HepG2 (cell line): ENCODE data around the gene WNT5B. TPM values are rescaled to one million over a fixed set of nuclear protein-coding genes. Genes with fewer than 3 reads are reported as not detected.

Source experiments
- ARID2 ChIP-seq: sonication (generic); formaldehyde crosslinking; IDR thresholded peaks from 2 replicates; pipeline ENCODE4 v1.8.1; 2022; ENCODE audit warnings: mild to moderate bottlenecking, missing genetic modification reagents, borderline replicate concordance
- ATF7 ChIP-seq, 2 experiments: fragments of 450-650 bp in 1 of 2; sonication (generic) in 1 of 2; formaldehyde crosslinking in 1 of 2; IDR thresholded peaks; 2 replicates each; pipeline versions ENCODE4 v1.4.0 to v1.6.1; 2016 to 2020; ENCODE audit warnings: antibody characterized with exemption in 1 of 2, mild to moderate bottlenecking in 1 of 2, missing genetic modification reagents in 1 of 2
- CCDC6 ChIP-seq: sonication (generic); formaldehyde crosslinking; IDR thresholded peaks from 2 replicates; pipeline ENCODE4 v1.8.1; 2022; ENCODE audit warnings: mild to moderate bottlenecking, missing genetic modification reagents, moderate library complexity
- DNMT1 ChIP-seq: sonication (generic); formaldehyde crosslinking; IDR thresholded peaks from 2 replicates; pipeline ENCODE4 v1.5.1; 2020; ENCODE audit warnings: mild to moderate bottlenecking, missing genetic modification reagents
- GZF1 ChIP-seq: sonication (generic); formaldehyde crosslinking; IDR thresholded peaks from 2 replicates; pipeline ENCODE4 v1.5.1; 2020; ENCODE audit warnings: mild to moderate bottlenecking, missing genetic modification reagents
- MTA1 ChIP-seq: sonication (generic); formaldehyde crosslinking; IDR thresholded peaks from 2 replicates; pipeline ENCODE4 v1.4.0; 2020; ENCODE audit warnings: missing genetic modification reagents, mild to moderate bottlenecking, borderline replicate concordance
- NFKBIZ ChIP-seq: IDR thresholded peaks from 2 replicates; pipeline ENCODE4 v1.6.1; 2018; ENCODE audit warnings: missing genetic modification reagents, missing compliant biosample characterization
- TCF7 ChIP-seq: sonication (generic); IDR thresholded peaks from 2 replicates; pipeline ENCODE4 v1.6.1; 2016; ENCODE audit warnings: antibody characterized with exemption, low read depth
- TFAP4 ChIP-seq: sonication (generic); IDR thresholded peaks from 2 replicates; pipeline ENCODE4 v1.6.1; 2016; ENCODE audit warnings: low read depth, borderline replicate concordance
- ZBED4 ChIP-seq: sonication (generic); formaldehyde crosslinking; IDR thresholded peaks from 2 replicates; pipeline ENCODE4 v1.4.0; 2020; ENCODE audit warnings: missing genetic modification reagents, borderline replicate concordance
- ZBTB26 ChIP-seq: IDR thresholded peaks from 2 replicates; pipeline ENCODE4 v1.6.1; 2016; ENCODE audit warnings: missing compliant biosample characterization, missing genetic modification reagents, borderline replicate concordance
- ZBTB46 ChIP-seq: sonication (generic); formaldehyde crosslinking; IDR thresholded peaks from 2 replicates; pipeline ENCODE4 v1.4.0; 2020; ENCODE audit warnings: mild to moderate bottlenecking, missing genetic modification reagents, borderline replicate concordance
- ZGPAT ChIP-seq: IDR thresholded peaks from 2 replicates; pipeline ENCODE4 v1.6.1; 2016; ENCODE audit warnings: mild to moderate bottlenecking
- ZNF180 ChIP-seq: sonication (generic); formaldehyde crosslinking; IDR thresholded peaks from 2 replicates; pipeline ENCODE4 v1.4.0; 2020; ENCODE audit warnings: low read depth, missing genetic modification reagents, borderline replicate concordance
- ZNF20 ChIP-seq: sonication (generic); formaldehyde crosslinking; IDR thresholded peaks from 2 replicates; pipeline ENCODE4 v1.4.0; 2020; ENCODE audit warnings: mild to moderate bottlenecking, moderate library complexity, missing genetic modification reagents
- ZNF337 ChIP-seq: sonication (generic); formaldehyde crosslinking; IDR thresholded peaks from 2 replicates; pipeline ENCODE4 v1.5.1; 2020; ENCODE audit warnings: missing genetic modification reagents, low read depth, mild to moderate bottlenecking, borderline replicate concordance
- ZNF576 ChIP-seq: sonication (generic); formaldehyde crosslinking; IDR thresholded peaks from 2 replicates; pipeline ENCODE4 v1.4.0; 2020; ENCODE audit warnings: mild to moderate bottlenecking, missing genetic modification reagents
- ZSCAN20 ChIP-seq: sonication (generic); formaldehyde crosslinking; IDR thresholded peaks from 2 replicates; pipeline ENCODE4 v1.4.0; 2020; ENCODE audit warnings: missing genetic modification reagents, mild to moderate bottlenecking, borderline replicate concordance
- polyA plus RNA-seq, 8 experiments: library from polyadenylated mRNA; depleted of rRNA in 3 of 8; stranded (reverse) in 7 of 8; unstranded in 1 of 8; fragments of >200 nt; fragmentation: Illumina TruSeq in 4 of 8; extraction: Trizol in 4 of 8; gene quantifications; 2 replicates each; pipeline versions ENCODE4 v1.2.1 to v1.2.3, GENCODE V29; 2011 to 2016; ENCODE audit warnings: low read depth in 4 of 8, missing spikeins in 1 of 8, mixed read lengths in 1 of 8; ENCODE audit not compliant: insufficient read depth in 1 of 8
- total RNA-seq, 5 experiments: library from RNA; depleted of rRNA; stranded (reverse); fragments of >200 nt; fragmentation: Illumina TruSeq; extraction: Trizol; gene quantifications; 2 replicates each; pipeline ENCODE4 v1.2.3, GENCODE V29; 2016; ENCODE audit warnings: low read depth in 1 of 5

The WNT5B gene
- total and polyA plus RNA-seq, 2 of the 13 experiments (the other 11 are each of a cell fraction or from before 2014, with no cell fraction given): 0.04 TPM; not detected in 1

- TF ChIP-seq ZBTB46 (no peak), ZBED4 (CRISPR knock-in tag) (no peak), ZNF337 (CRISPR knock-in tag) (no peak), ZGPAT (CRISPR knock-in tag) (peak; percentile 64; the same call in 1 of the 2 replicates), ARID2 (CRISPR knock-in tag) (no peak), NFKBIZ (CRISPR knock-in tag) (peak; percentile 74; the same call in 1 of the 2 replicates), ZBTB26 (no peak), TFAP4 (no peak), TCF7 (no peak), MTA1 (CRISPR knock-in tag) (no peak), ZSCAN20 (CRISPR knock-in tag) (no peak), GZF1 (CRISPR knock-in tag) (no peak), CCDC6 (CRISPR knock-in tag) (no peak), DNMT1 (CRISPR knock-in tag) (no peak), ZNF180 (CRISPR knock-in tag) (no peak), ZNF576 (CRISPR knock-in tag) (no peak), ATF7 (IDR thresholded peaks at IDR 0.05) (no peak), ATF7 (CRISPR knock-in tag; IDR thresholded peaks at IDR 0.05) (no peak), ZNF20 (CRISPR knock-in tag) (no peak)
These were observed 31.5 kb downstream of the WNT5B start (continued) for GRCh38 chr12:1660304-1661187.
